ENCODE data around the gene PIGO. TPM values are rescaled to one million over a fixed set of nuclear protein-coding genes. Genes with fewer than 3 reads are reported as not detected.

Gene PIGO
- polyA plus RNA-seq, 4 donors, result 30.9 to 38.3 (median 33.4) TPM

GRCh38 chr9:35107297-35108290, 11.2 kb upstream of the PIGO start:
- DNase-seq (ENCODE audit: low read depth in 4 of 4, low spot score in 3 of 4), result no peak

- no peak for DNase-seq (ENCODE audit: low read depth in 4 of 4, low spot score in 3 of 4)
Measured at GRCh38 chr9:35106343-35106730, 9.9 kb upstream of the PIGO start.

- no peak for DNase-seq (ENCODE audit: low read depth in 4 of 4, low spot score in 3 of 4)
Measured at GRCh38 chr9:35105571-35106342, 9.4 kb upstream of the PIGO start.

GRCh38 chr9:35105126-35105525, 8.7 kb upstream of the PIGO start:
- DNase-seq (ENCODE audit: low read depth in 4 of 4, low spot score in 3 of 4), result no peak

GRCh38 chr9:35104586-35104985, 8.2 kb upstream of the PIGO start:
- no peak for DNase-seq (ENCODE audit: low read depth in 4 of 4, low spot score in 3 of 4)

- DNase-seq (ENCODE audit: low read depth in 4 of 4, low spot score in 3 of 4), result no peak
Measured at GRCh38 chr9:35103660-35104191, 7.3 kb upstream of the PIGO start.

- DNase-seq (ENCODE audit: low read depth in 4 of 4, low spot score in 3 of 4), result peak in 3 of 4 donors; percentile 90 to 94 (median 92)
Measured at GRCh38 chr9:35102769-35103659, 6.6 kb upstream of the PIGO start, which contains the start of gene STOML2. Gene STOML2, minus strand, starts transcription at chr9:35103131. Its CDS starts 37 bp downstream, at chr9:35103094.

GRCh38 chr9:35102465-35102768, 6.0 kb upstream of the PIGO start:
- no peak for DNase-seq (ENCODE audit: low read depth in 4 of 4, low spot score in 3 of 4)

GRCh38 chr9:35097573-35097972, 1.2 kb upstream of the PIGO start:
- DNase-seq (ENCODE audit: low read depth in 4 of 4, low spot score in 3 of 4), result no peak

- DNase-seq (ENCODE audit: low read depth in 4 of 4, low spot score in 3 of 4), result no peak
Measured at GRCh38 chr9:35091536-35091935, 4.9 kb downstream of the PIGO start.

GRCh38 chr9:35089434-35089833, 7.0 kb downstream of the PIGO start:
- DNase-seq (ENCODE audit: low read depth in 4 of 4, low spot score in 3 of 4), result no peak

- DNase-seq (ENCODE audit: low read depth in 4 of 4, low spot score in 3 of 4), result no peak
Measured at GRCh38 chr9:35085078-35085477, 11.3 kb downstream of the PIGO start.

GRCh38 chr9:35079426-35080341, 16.7 kb downstream of the PIGO start, which contains the start of gene FANCG:
Gene FANCG, minus strand, starts transcription at chr9:35079942. Its CDS starts 418 bp downstream, at chr9:35079524.
- peak; percentile 85 to 88 (median 87) for DNase-seq (ENCODE audit: low read depth in 4 of 4, low spot score in 3 of 4)

- DNase-seq (ENCODE audit: low read depth in 4 of 4, low spot score in 3 of 4), result no peak
Measured at GRCh38 chr9:35079041-35079425, 17.4 kb downstream of the PIGO start.

- no peak for DNase-seq (ENCODE audit: low read depth in 4 of 4, low spot score in 3 of 4)
Measured at GRCh38 chr9:35078066-35078465, 18.3 kb downstream of the PIGO start.

GRCh38 chr9:35076848-35077247, 19.5 kb downstream of the PIGO start:
- DNase-seq (ENCODE audit: low read depth in 4 of 4, low spot score in 3 of 4), result no peak

GRCh38 chr9:35075358-35075757, 21.0 kb downstream of the PIGO start:
- no peak for DNase-seq (ENCODE audit: low read depth in 4 of 4, low spot score in 3 of 4)

GRCh38 chr9:35074791-35075190, 21.6 kb downstream of the PIGO start:
- DNase-seq (ENCODE audit: low read depth in 4 of 4, low spot score in 3 of 4), result no peak

GRCh38 chr9:35074141-35074540, 22.2 kb downstream of the PIGO start:
- no peak for DNase-seq (ENCODE audit: low read depth in 4 of 4, low spot score in 3 of 4)
